ENCODE results near the gene KRT79. TPM values are rescaled to one million over a fixed set of nuclear protein-coding genes. Genes with fewer than 3 reads are reported as not detected.

Gene KRT79
- total and polyA plus RNA-seq, 4 donors = not detected

GRCh38 chr12:52788876-52789636, 45.1 kb downstream of the KRT79 start:
- H3K4me3 ChIP-seq (ENCODE audit: low read depth in 1 of 3, low read length in 3 of 3) = no peak overlapping the region
- 93% methylated on average over 11 of the region's 11 CpGs for WGBS
- H3K27me3 ChIP-seq (ENCODE audit: control insufficient read depth in 4 of 4, insufficient read depth in 4 of 4, low read length in 3 of 4) = peaks cover 0 to 2% (median 0%) of the 10 kb centered on the region in 4 donors
- no peak for DNase-seq (ENCODE audit: low spot score)
- H3K27ac ChIP-seq (ENCODE audit: low read depth in 1 of 2, low read length in 2 of 2) = no peak overlapping the region
- no peaks in the 10 kb centered on the region for H3K4me1 ChIP-seq (ENCODE audit: control insufficient read depth in 4 of 4, insufficient read depth in 4 of 4, low read length in 3 of 4)
- no peak for TF ChIP-seq REST (IDR thresholded peaks at IDR 0.05)
- no peak for TF ChIP-seq JUND (IDR thresholded peaks at IDR 0.05)
- TF ChIP-seq FOXA2 (IDR thresholded peaks at IDR 0.05) = no peak
- TF ChIP-seq EGR1 (IDR thresholded peaks at IDR 0.05; ENCODE audit: low read depth in 2 of 2) = no peak
- no peak for TF ChIP-seq ATF3 (IDR thresholded peaks at IDR 0.05)
- TF ChIP-seq ZBTB33 (IDR thresholded peaks at IDR 0.05) = no peak
- TF ChIP-seq HNF4A (conservative IDR thresholded peaks at IDR 0.05) = no peak
- no peak for TF ChIP-seq RXRA (IDR thresholded peaks at IDR 0.05)
- no peak for TF ChIP-seq HNF4G (IDR thresholded peaks at IDR 0.05)
- TF ChIP-seq MAX (IDR thresholded peaks at IDR 0.05) = no peak
- TF ChIP-seq GABPA (IDR thresholded peaks at IDR 0.05 in 1 of 2, conservative IDR thresholded peaks at IDR 0.05 in 1 of 2) = no peak
- TF ChIP-seq NR2F2 (IDR thresholded peaks at IDR 0.05) = no peak
- no peak for TF ChIP-seq CTCF (IDR thresholded peaks at IDR 0.05; ENCODE audit: low read depth, low read length, missing input control)
- no peak for TF ChIP-seq RAD21 (IDR thresholded peaks at IDR 0.05)
- no peak for TF ChIP-seq SP1 (IDR thresholded peaks at IDR 0.05)
- no peaks in the 10 kb centered on the region for H3K36me3 ChIP-seq (ENCODE audit: control insufficient read depth in 4 of 4, insufficient read depth in 3 of 4, low read depth in 1 of 4, low read length in 3 of 4)
- no peak overlapping the region for H3K9ac ChIP-seq (ENCODE audit: low read depth in 1 of 2, low read length in 2 of 2)
- H3K9me3 ChIP-seq (ENCODE audit: control insufficient read depth in 4 of 4, low read length in 3 of 4) = no peaks in the 10 kb centered on the region
